Cardiac fibroblast (primary cell): ENCODE data around the gene KLHL24.

ENCODE experiments used
- DNase-seq, 2 donors: peaks; one replicate each; pipeline versions ENCODE4 v3.0.0 to v3.0.0-alpha.2; 2010; ENCODE audit warnings: low read depth in 2 of 2
- H3K4me3 ChIP-seq, 2 donors: replicated peaks in 1 of 2; 1 replicate in 1 of 2; 2 replicates in 1 of 2; pipeline ENCODE4 v1.5.1; 2011; ENCODE audit warnings: low read depth in 2 of 2, low read length in 2 of 2, mild to moderate bottlenecking in 2 of 2, moderate library complexity in 1 of 2
- TF ChIP-seq, protein P1 (sequence below): IDR thresholded peaks from one replicate; pipeline ENCODE4 v1.5.1; 2011; ENCODE audit warnings: low read depth, mild to moderate bottlenecking, low read length, inconsistent platforms

Gene KLHL24, protein sequence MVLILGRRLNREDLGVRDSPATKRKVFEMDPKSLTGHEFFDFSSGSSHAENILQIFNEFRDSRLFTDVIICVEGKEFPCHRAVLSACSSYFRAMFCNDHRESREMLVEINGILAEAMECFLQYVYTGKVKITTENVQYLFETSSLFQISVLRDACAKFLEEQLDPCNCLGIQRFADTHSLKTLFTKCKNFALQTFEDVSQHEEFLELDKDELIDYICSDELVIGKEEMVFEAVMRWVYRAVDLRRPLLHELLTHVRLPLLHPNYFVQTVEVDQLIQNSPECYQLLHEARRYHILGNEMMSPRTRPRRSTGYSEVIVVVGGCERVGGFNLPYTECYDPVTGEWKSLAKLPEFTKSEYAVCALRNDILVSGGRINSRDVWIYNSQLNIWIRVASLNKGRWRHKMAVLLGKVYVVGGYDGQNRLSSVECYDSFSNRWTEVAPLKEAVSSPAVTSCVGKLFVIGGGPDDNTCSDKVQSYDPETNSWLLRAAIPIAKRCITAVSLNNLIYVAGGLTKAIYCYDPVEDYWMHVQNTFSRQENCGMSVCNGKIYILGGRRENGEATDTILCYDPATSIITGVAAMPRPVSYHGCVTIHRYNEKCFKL

DNA sequence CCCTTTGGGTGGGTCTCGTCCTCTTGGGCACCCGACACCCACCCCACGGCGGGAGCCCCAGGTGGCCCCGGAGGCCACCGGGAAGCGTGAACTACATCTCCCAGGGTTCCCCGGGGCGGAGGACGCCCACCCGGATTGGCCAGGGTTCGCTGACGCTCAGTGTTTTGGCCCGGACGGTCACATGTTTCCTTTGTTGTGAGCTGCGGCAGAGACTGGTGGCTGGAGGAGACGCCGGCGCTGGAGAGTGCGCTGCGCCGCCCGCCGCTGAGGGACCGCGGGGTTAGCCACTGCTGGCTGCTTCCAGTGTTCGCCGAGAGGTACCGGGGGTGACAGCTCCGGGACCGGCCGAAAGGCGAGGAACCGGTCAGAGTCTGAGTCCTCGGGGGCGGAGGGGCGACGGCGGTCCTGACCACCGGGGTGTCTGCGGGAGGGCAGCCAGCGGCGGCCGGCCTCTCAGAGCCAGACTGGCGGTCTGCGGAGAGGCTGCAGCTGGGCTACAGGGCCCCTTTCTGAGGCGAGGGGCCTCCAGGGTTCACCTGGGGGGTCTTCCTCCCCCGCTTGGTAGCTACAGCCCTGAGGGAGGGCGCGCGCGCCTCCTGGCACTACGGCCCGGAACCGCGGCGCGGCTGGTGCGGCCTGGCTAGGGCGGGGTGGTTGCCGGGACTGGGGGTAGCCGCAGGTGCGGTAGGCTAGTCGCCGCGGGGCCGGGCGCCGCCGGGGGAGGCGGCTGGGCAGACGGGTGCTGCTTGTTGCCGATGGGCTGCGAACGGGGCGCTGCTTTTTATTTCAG is at the start of gene KLHL24:
TSS of gene KLHL24 (plus strand) at position 193 of the 790 bp plus-strand sequence. CDS start 14,734 bp downstream, outside the sequence.
- H3K4me3 ChIP-seq = peak within 1 kb of the TSS; percentile 89 to 96
- peak; percentile 93 for DNase-seq
- TF ChIP-seq, protein P1, sequence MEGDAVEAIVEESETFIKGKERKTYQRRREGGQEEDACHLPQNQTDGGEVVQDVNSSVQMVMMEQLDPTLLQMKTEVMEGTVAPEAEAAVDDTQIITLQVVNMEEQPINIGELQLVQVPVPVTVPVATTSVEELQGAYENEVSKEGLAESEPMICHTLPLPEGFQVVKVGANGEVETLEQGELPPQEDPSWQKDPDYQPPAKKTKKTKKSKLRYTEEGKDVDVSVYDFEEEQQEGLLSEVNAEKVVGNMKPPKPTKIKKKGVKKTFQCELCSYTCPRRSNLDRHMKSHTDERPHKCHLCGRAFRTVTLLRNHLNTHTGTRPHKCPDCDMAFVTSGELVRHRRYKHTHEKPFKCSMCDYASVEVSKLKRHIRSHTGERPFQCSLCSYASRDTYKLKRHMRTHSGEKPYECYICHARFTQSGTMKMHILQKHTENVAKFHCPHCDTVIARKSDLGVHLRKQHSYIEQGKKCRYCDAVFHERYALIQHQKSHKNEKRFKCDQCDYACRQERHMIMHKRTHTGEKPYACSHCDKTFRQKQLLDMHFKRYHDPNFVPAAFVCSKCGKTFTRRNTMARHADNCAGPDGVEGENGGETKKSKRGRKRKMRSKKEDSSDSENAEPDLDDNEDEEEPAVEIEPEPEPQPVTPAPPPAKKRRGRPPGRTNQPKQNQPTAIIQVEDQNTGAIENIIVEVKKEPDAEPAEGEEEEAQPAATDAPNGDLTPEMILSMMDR = no peak

DNA sequence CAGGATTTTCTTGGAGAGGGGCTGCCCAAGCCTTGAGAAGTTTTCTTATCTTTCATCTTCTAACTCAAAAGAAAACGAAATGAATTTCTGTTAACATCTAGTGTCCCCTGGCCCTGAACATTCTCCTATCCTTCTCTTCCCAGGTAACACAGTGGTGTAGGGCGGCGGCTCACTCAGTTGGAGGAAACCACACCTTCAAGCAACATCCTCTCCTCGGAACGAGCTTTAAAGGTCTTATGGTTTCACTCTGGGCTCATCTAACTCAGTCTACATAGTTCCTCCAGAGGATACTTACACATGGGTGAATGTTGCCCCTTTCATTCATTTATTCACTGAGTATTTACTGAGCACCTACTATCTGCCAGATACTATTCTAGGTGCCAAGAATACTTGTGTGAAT is 48.9 kb upstream of the KLHL24 start:
- no peak overlapping the region for H3K4me3 ChIP-seq
- no peak for DNase-seq

DNA sequence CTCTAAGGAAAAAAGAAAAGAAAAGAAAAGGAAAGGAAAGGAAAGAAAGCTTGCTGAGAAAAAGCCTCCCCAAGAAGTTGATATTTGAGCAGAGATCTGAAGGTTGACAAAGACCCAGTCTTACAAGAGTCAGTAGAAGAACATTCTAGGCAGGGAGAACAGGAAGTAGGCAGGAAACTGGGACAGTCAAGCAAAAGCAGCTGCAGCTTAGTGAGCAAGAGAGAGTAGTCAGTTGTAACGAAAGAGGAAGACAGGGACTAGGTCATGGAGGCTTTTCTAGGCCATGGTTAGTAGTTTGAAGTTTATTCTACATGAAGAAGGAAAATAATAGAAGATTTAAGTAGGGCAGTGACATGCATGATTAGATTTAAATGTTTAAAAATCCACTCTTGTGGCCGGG is 48.1 kb upstream of the KLHL24 start:
- no peak overlapping the region for H3K4me3 ChIP-seq
- peak; percentile 10 to 20 for DNase-seq
- TF ChIP-seq, protein P1 = no peak

More for the DNA sequence above, 48.9 kb upstream of the KLHL24 start:
- TF ChIP-seq, protein P1 = no peak

DNA sequence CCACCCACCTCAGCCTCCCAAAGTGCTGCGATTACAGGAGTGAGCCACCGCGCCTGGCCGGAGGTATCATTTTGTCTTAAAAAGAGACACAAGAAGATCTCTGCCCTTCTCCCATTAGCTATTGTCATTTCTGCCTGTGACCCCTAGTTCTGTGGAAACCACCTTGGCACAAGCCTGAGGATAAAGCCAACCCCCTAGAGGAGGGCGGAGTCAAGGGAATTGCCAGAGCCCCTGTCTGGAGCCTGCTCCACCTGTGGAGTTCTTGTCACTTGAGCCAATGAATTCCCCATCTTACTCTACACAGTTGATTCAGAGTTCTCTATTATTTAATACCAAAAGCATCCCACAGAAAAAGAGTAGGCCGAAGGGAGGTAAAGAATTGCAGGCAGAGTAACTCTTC is 45.0 kb upstream of the KLHL24 start:
- DNase-seq = no peak
- H3K4me3 ChIP-seq = no peak overlapping the region
- TF ChIP-seq, protein P1 = no peak

DNA sequence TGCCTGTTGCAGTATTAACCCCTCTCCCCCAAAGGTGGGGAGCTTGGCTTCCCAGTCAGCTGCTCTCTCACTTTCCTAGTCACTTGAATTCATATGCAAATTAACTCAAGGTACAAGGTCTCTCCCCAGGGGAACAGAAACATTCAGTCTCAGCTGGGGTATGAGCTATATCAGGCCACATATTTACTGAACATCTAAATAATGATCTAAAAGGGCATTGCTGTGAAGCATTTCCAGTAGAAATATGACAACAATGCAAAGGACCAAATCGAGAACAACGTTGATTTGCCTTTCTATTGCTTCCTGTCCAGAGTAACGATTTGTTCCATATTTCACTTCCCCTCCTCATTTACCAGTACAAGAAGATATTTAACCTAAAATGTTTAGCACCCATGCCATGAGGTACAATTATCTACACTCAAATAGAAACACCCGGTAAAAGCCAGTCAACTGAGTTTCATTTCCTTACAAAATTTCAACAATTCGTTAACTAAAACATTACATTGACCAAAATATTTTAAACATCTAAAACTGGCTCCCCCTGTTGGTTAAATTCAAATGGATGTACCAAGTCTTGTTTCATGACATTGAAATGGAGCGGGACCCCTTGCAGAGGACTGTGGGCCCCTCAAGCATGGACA is 43.4 kb upstream of the KLHL24 start:
- TF ChIP-seq, protein P1 = peak; percentile 7
- H3K4me3 ChIP-seq = no peak overlapping the region
- DNase-seq = peak; percentile 20 to 42

DNA sequence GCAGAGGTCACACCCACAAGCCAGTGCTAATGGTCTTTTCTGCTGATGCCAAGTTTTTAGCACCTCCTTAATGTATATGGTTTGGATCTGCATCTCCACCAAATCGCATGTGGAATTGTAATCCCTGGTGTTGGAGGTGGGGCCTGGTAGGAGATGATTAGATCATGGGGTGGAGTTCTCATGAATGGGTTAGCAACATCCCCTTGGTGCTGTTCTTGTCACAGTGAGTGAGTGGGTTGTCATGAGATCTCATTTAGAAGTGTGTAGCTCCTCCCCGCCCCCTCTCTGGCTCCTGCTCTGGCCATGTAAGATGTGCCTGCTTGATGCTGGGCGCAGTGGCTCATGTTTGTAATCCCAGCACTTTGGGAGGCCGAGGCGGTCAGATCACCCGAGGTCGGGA is 42.6 kb upstream of the KLHL24 start:
- no peak for DNase-seq
- no peak overlapping the region for H3K4me3 ChIP-seq
- TF ChIP-seq, protein P1 = no peak
